ENCODE data around the gene PLA2G5. TPM values are rescaled to one million over a fixed set of nuclear protein-coding genes. Genes with fewer than 3 reads are reported as not detected.

Gene PLA2G5
- total RNA-seq, 2 donors from 2014 or later = not detected

- WGBS, 2 experiments (ENCODE audit: insufficient coverage in 1 of 2, insufficient read length in 1 of 2) = 88 to 96% methylated on average over 5 to 8 of the region's 8 CpGs
- no peak overlapping the region for H3K27ac Mint-ChIP-seq
- peaks cover 6% of the 10 kb centered on the region for H3K9me3 ChIP-seq (ENCODE audit: control insufficient read depth, low read length)
- no peaks in the 10 kb centered on the region for H3K4me1 ChIP-seq (ENCODE audit: control insufficient read depth, insufficient read depth, low read length)
- H3K27ac ChIP-seq (ENCODE audit: low read depth, low read length) = no peak overlapping the region
- peaks cover 32% of the 10 kb centered on the region for H3K4me1 Mint-ChIP-seq
- no peaks in the 10 kb centered on the region for H3K36me3 Mint-ChIP-seq (ENCODE audit: low read depth)
- H3K4me3 ChIP-seq (ENCODE audit: low read length) = no peak overlapping the region
- no peaks in the 10 kb centered on the region for H3K36me3 ChIP-seq (ENCODE audit: control insufficient read depth, insufficient read depth, low read length)
- H3K9ac ChIP-seq (ENCODE audit: extremely low read depth, low read length, poor library complexity, severe bottlenecking) = no peak overlapping the region
- no peaks in the 10 kb centered on the region for H3K27me3 ChIP-seq (ENCODE audit: control insufficient read depth, insufficient read depth, low read length, poor library complexity, severe bottlenecking)
- no peak for DNase-seq
- no peaks in the 10 kb centered on the region for H3K9me3 Mint-ChIP-seq
- H3K4me3 Mint-ChIP-seq = no peak overlapping the region
- no peak for TF ChIP-seq CTCF (conservative IDR thresholded peaks at IDR 0.05)
- H3K27me3 Mint-ChIP-seq (ENCODE audit: insufficient read depth) = peaks cover under 1% of the 10 kb centered on the region
Observed at GRCh38 chr1:20079661-20080305, 9.8 kb downstream of the PLA2G5 start.

- no peak for TF ChIP-seq CTCF (conservative IDR thresholded peaks at IDR 0.05)
- Mint-ChIP-seq H3K9me3 (no peaks in the 10 kb centered on the region), H3K4me1 (peaks cover 32% of the 10 kb centered on the region), H3K27ac (peak overlapping the region; percentile 30), H3K27me3 (ENCODE audit: insufficient read depth) (no peaks in the 10 kb centered on the region), H3K4me3 (no peak overlapping the region), H3K36me3 (ENCODE audit: low read depth) (no peaks in the 10 kb centered on the region)
- Histone ChIP-seq H3K4me3 (ENCODE audit: low read length) (no peak overlapping the region), H3K4me1 (ENCODE audit: control insufficient read depth, insufficient read depth, low read length) (no peaks in the 10 kb centered on the region), H3K27ac (ENCODE audit: low read depth, low read length) (no peak overlapping the region), H3K36me3 (ENCODE audit: control insufficient read depth, insufficient read depth, low read length) (no peaks in the 10 kb centered on the region), H3K9me3 (ENCODE audit: control insufficient read depth, low read length) (peaks cover 6% of the 10 kb centered on the region), H3K9ac (ENCODE audit: extremely low read depth, low read length, poor library complexity, severe bottlenecking) (no peak overlapping the region), H3K27me3 (ENCODE audit: control insufficient read depth, insufficient read depth, low read length, poor library complexity, severe bottlenecking) (no peaks in the 10 kb centered on the region)
- 93 to 94% methylated on average over 11 to 20 of the region's 20 CpGs for WGBS, 2 experiments (ENCODE audit: insufficient coverage in 1 of 2, insufficient read length in 1 of 2)
- peak; percentile 55 for DNase-seq
Observed at GRCh38 chr1:20080441-20081352, 10.7 kb downstream of the PLA2G5 start.

DNA sequence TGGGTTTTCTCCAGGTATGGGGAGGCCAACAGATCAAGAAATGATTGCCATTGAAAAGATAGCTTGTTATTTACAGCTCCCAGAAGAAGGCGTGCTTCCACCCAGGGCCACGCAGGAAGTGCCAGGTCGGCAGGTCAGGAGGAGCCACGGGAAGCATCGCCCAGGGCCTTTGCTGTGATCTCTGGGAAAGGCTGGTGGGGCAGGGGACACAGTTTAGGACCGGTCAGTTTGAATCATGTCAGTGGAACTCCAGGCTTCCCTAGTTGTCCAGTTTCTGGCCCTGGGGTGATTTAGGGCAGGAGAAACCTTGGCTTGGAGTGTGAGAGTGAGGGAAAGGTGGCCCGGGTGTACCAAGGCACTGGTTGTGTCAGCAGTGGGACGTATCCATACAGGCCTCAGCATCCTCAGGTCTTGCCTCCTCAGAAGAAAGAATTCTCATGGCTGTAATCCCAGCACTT lies 11.4 kb downstream of the PLA2G5 start:
- no peak overlapping the region for H3K4me3 Mint-ChIP-seq
- no peaks in the 10 kb centered on the region for H3K9me3 Mint-ChIP-seq
- Histone ChIP-seq H3K36me3 (ENCODE audit: control insufficient read depth, insufficient read depth, low read length) (no peaks in the 10 kb centered on the region), H3K27me3 (ENCODE audit: control insufficient read depth, insufficient read depth, low read length, poor library complexity, severe bottlenecking) (no peaks in the 10 kb centered on the region), H3K4me3 (ENCODE audit: low read length) (no peak overlapping the region), H3K27ac (ENCODE audit: low read depth, low read length) (no peak overlapping the region), H3K4me1 (ENCODE audit: control insufficient read depth, insufficient read depth, low read length) (no peaks in the 10 kb centered on the region), H3K9me3 (ENCODE audit: control insufficient read depth, low read length) (peaks cover 6% of the 10 kb centered on the region), H3K9ac (ENCODE audit: extremely low read depth, low read length, poor library complexity, severe bottlenecking) (no peak overlapping the region)
- H3K4me1 Mint-ChIP-seq = peaks cover 32% of the 10 kb centered on the region
- H3K27me3 Mint-ChIP-seq (ENCODE audit: insufficient read depth) = no peaks in the 10 kb centered on the region
- H3K27ac Mint-ChIP-seq = no peak overlapping the region
- no peak for TF ChIP-seq CTCF (conservative IDR thresholded peaks at IDR 0.05)
- no peak for DNase-seq
- H3K36me3 Mint-ChIP-seq (ENCODE audit: low read depth) = no peaks in the 10 kb centered on the region
- WGBS, 2 experiments (ENCODE audit: insufficient coverage in 1 of 2, insufficient read length in 1 of 2) = 88 to 96% methylated on average over 4 to 8 of the region's 8 CpGs

Measured in endodermal cell (in vitro differentiated cells).